ENCODE data around the gene EGFL8.
"Not testable (repeated sequence)": the region's sequence is repeated elsewhere in the genome, so short reads cannot be mapped to it uniquely, and the experiment has no call there.

EGFL8 gene

DNA sequence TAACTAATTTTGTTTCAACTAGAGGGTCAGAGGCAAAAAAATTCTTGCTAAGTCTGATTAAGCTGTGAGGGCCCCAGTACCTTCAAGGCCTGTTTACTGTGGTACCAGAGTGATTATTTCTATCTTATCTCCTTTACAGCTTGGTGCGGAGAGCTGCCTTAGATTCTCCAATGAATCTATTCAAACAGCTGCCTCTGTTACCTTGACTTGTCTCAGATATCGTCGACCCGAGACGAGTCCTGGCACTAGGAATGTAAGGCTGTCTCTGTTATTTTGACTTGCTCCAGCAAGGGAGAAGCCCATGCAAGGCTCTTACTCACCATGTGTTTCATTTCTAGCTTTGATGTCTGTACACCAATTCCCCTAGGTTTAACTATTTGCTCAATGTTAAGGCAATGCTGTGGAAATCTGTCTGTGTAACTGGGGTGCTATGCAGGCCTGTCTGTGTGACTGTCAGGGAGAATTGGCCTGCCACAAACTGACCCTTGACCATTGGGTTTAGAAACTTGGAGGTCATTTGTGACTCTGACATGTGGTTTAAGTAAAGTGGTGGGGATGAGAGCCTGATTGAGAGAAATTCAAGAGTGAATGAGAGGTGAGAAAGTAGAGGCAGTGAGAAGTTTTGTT is 23.9 kb upstream of the EGFL8 start:
- no peak for DNase-seq (ENCODE audit: low read depth)
- H3K4me3 ChIP-seq (ENCODE audit: control insufficient read depth, low read depth, low read length) = no peak overlapping the region
- TF ChIP-seq, protein P1, sequence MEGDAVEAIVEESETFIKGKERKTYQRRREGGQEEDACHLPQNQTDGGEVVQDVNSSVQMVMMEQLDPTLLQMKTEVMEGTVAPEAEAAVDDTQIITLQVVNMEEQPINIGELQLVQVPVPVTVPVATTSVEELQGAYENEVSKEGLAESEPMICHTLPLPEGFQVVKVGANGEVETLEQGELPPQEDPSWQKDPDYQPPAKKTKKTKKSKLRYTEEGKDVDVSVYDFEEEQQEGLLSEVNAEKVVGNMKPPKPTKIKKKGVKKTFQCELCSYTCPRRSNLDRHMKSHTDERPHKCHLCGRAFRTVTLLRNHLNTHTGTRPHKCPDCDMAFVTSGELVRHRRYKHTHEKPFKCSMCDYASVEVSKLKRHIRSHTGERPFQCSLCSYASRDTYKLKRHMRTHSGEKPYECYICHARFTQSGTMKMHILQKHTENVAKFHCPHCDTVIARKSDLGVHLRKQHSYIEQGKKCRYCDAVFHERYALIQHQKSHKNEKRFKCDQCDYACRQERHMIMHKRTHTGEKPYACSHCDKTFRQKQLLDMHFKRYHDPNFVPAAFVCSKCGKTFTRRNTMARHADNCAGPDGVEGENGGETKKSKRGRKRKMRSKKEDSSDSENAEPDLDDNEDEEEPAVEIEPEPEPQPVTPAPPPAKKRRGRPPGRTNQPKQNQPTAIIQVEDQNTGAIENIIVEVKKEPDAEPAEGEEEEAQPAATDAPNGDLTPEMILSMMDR (conservative IDR thresholded peaks at IDR 0.05; ENCODE audit: control insufficient read depth, insufficient read depth, low read depth, low read length) = no peak

DNA sequence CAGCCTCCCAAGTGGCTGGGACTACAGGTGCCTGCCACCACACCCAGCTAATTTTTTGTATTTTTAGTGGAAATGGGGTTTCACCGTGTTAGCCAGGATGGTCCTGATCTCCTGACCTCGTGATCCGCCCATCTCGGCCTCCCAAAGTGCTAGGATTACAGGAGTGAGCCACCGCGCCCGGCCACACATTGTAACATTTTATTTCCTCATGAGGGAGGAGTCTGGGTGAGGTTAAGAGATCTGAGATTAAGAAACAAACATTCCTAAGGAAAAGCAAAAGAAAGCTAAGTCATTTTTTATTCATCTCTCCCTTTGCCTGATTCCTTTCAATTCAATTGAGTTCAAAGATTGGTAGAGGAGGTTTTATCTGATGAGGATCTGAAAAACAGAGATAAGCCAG is 20.2 kb upstream of the EGFL8 start:
- not testable (repeated sequence) for DNase-seq (ENCODE audit: low read depth); H3K4me3 ChIP-seq (ENCODE audit: control insufficient read depth, low read depth, low read length)

DNA sequence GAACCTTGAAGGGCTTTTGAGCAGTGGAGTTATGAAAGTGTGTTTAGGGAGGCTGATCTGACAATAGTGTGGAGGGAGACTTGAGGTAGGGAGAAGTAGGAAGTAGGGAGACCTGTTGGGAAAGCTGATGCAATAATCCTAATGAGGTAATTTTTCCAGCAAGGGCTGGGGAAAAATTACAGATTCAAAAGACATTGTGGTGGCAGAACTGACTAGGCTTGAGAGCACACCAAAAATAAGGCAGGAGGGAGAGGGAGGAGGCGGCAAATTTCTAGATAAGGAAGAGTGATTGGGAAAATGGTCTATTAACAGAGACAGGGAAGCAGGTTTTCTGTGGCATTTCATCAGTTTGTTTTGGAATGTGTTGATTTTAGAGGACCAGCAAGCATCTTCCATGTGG is 18.1 kb upstream of the EGFL8 start:
- TF ChIP-seq, protein P1 (conservative IDR thresholded peaks at IDR 0.05; ENCODE audit: control insufficient read depth, insufficient read depth, low read depth, low read length) = no peak
- DNase-seq (ENCODE audit: low read depth) = no peak
- no peak overlapping the region for H3K4me3 ChIP-seq (ENCODE audit: control insufficient read depth, low read depth, low read length)

DNA sequence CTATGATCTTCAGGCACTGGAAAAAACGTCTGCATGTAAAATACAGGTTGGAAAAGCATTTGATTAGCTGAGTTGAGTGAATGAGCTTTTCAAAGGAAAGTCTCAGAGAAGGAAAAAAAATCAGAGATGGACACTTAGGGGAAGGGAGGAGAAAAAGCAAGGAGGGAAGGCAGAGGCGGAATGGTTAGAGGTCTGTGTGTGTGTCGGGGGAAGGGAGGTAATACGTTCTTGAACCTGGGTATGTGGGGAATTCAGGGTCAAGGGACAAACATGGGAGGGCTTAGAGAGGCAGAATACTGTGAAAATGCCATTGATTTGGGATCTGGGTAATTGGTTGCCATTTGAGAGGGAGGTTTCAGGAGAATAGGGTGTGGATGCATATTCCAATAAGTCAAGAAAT is 17.7 kb upstream of the EGFL8 start:
- no peak overlapping the region for H3K4me3 ChIP-seq (ENCODE audit: control insufficient read depth, low read depth, low read length)
- TF ChIP-seq, protein P1 (conservative IDR thresholded peaks at IDR 0.05; ENCODE audit: control insufficient read depth, insufficient read depth, low read depth, low read length) = no peak
- no peak for DNase-seq (ENCODE audit: low read depth)

DNA sequence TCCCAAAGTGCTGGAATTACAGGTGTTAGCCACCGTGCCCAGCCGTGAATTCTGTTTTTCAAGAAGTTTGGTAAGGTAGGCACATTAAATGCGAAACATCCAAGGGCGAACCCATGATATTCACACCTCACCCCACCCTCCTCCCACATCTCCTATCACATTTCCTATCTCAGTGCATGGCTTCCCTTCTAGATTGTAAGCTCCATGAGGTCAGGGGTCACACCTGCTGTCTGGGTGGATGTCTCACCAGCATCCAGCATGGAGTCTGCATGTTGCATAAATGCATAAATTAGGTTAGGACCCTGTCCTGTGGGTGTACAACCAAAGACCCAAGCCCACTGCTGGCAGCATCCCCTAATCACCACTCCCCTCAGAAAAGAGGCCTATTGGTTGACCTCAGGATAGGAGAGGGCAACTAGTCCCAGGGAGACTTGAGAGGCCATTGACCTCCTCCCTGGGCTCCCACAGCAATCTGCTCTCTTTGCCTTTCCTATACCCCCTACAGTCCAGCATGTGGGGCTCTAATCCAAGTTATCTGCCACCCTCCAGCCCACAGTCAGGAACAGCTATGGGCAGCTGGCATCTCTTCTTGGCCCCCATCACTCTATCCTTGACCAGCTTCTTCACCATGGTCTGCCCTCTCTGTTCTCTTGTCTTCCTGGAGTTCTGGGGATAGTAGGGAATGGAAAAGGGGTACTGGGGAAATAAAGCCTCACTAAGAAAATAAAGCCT is 16.8 kb upstream of the EGFL8 start:
- DNase-seq (ENCODE audit: low read depth) = no peak
- TF ChIP-seq, protein P1 (conservative IDR thresholded peaks at IDR 0.05; ENCODE audit: control insufficient read depth, insufficient read depth, low read depth, low read length) = no peak
- no peak overlapping the region for H3K4me3 ChIP-seq (ENCODE audit: control insufficient read depth, low read depth, low read length)

DNA sequence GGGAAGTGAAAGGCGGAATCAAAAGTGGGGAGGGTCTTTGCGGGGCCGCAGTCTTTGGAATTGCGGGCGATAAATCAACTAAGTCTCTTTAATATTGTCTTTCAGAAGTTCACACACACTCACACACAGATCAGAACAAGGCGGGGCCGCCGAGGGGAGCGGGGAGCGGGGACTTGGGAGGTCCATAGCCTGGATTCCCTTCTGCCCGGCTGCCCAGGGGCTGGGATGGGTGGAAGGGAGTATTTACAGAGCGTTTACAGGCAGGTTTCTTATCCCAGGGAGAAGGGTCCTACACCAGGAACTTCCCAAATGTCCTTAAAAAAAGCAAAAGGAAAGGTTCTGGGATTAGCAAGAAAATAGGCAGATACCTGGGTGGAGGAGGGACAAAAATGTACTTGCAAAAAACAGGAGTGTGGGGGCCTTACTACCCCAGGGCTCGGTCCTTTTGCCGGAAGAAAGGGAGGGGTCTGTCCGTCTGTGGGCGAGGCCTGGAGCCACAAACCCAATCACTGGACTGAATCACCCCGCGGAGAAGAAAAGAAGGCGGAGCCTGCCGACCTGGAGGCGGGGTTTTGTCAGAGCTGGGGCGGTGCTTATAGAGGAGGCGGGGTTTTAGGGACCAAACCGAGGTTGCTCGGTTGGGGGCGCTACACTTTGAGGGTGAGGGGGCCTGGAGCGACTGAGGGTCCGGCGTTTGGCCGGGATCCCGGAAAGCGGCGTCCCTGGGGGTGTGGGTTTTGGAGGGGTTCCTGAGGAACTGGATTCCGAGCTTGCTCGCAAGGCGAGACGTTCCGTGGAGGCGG is 15.9 kb upstream of the EGFL8 start:
- TF ChIP-seq, protein P1 (conservative IDR thresholded peaks at IDR 0.05; ENCODE audit: control insufficient read depth, insufficient read depth, low read depth, low read length) = no peak
- no peak overlapping the region for H3K4me3 ChIP-seq (ENCODE audit: control insufficient read depth, low read depth, low read length)
- DNase-seq (ENCODE audit: low read depth) = no peak

Measured in fibroblast of mammary gland (primary cell).